ENCODE results near the gene TRAK2. TPM values are rescaled to one million over a fixed set of nuclear protein-coding genes. Genes with fewer than 3 reads are reported as not detected.

TRAK2 gene
- total and polyA plus RNA-seq, 2 of the 8 experiments (the other 6 are each of a cell fraction or from before 2014, with no cell fraction given): 4.5 to 15.7 TPM

- no peaks in the 10 kb centered on the region for H3K79me1 ChIP-seq (ENCODE audit: low read depth, low read length)
- H4K20me1 ChIP-seq (replicated peaks in 1 of 2; ENCODE audit: control insufficient read depth in 1 of 2, insufficient read depth in 2 of 2, low read length in 2 of 2): no peaks in the 10 kb centered on the region
- H3K23ac ChIP-seq (ENCODE audit: insufficient read length): no peak overlapping the region
- no peaks in the 10 kb centered on the region for H3K79me2 ChIP-seq (ENCODE audit: control insufficient read depth in 1 of 2, insufficient read depth in 2 of 2, low read length in 2 of 2)
- H2AK5ac ChIP-seq (ENCODE audit: low read depth, low read length): no peak overlapping the region
- no peaks in the 10 kb centered on the region for H3K23me2 ChIP-seq (ENCODE audit: low read depth, low read length)
- H3K18ac ChIP-seq (ENCODE audit: extremely low read depth, low read length): no peak overlapping the region
- no peak overlapping the region for H3K56ac ChIP-seq (replicated peaks; ENCODE audit: insufficient read length, low read depth, low read length)
- H3K9me3 ChIP-seq (ENCODE audit: insufficient read depth in 2 of 2, low read depth in 1 of 2, low read length in 1 of 2): no peaks in the 10 kb centered on the region
- H3K4ac ChIP-seq (replicated peaks; ENCODE audit: insufficient read length, low read depth, low read length): no peak overlapping the region
- no peak overlapping the region for H3K4me3 ChIP-seq (ENCODE audit: extremely low read depth in 1 of 4, insufficient read depth in 2 of 4, low read depth in 3 of 4, low read length in 4 of 4)
- no peak overlapping the region for H4K5ac ChIP-seq (ENCODE audit: insufficient read length, low read depth, low read length)
- ChIA-PET POLR2A (ENCODE audit: partially characterized antibody) (no interaction called here), CTCF (ENCODE audit: partially characterized antibody) (interaction anchor here (1.0 kb wide), 1 partner anchor 74 kb away, joined by 3 read pairs; no protein-coding TSS in a partner anchor)
- H3K4me1 ChIP-seq (replicated peaks in 1 of 4; ENCODE audit: control insufficient read depth in 3 of 4, insufficient read depth in 4 of 4, low read length in 3 of 4): 0 out of 7 replicates have a peak, but pooled peaks cover 0 to 4% (median 0%) of the 10 kb centered on the region in 4 experiments
- no peak overlapping the region for H4K8ac ChIP-seq (ENCODE audit: extremely low read depth, insufficient read depth, low read length)
- H3K27me3 ChIP-seq (replicated peaks in 1 of 4; ENCODE audit: control insufficient read depth in 3 of 4, extremely low read depth in 1 of 4, insufficient read depth in 3 of 4, low read length in 3 of 4): no peaks in the 10 kb centered on the region
- 0 out of 8 replicates have a peak, but pooled peaks cover 0 to 2% (median 0%) of the 10 kb centered on the region in 4 experiments for H3K36me3 ChIP-seq (ENCODE audit: control insufficient read depth in 2 of 4, insufficient read depth in 4 of 4, low read length in 3 of 4)
- no peak overlapping the region for H2BK5ac ChIP-seq (ENCODE audit: low read depth, low read length)
- H3K4me2 ChIP-seq (ENCODE audit: insufficient read depth in 1 of 2, low read depth in 2 of 2, low read length in 2 of 2): no peak overlapping the region
- no peak overlapping the region for H2BK120ac ChIP-seq (replicated peaks; ENCODE audit: low read depth, low read length)
- H2BK15ac ChIP-seq (ENCODE audit: low read length): no peak overlapping the region
- no peak overlapping the region for H3K27ac ChIP-seq (ENCODE audit: low read depth, low read length)
- DNase-seq (ENCODE audit: low read depth in 1 of 2, low spot score in 2 of 2): no peak
- H2BK20ac ChIP-seq (ENCODE audit: low read length): no peak overlapping the region
- WGBS, 2 experiments (ENCODE audit: extremely low coverage in 1 of 2, insufficient coverage in 1 of 2, insufficient read length in 1 of 2, insufficient replicate concordance in 2 of 2, low coverage in 1 of 2, low lambda C conversion rate in 2 of 2, missing lambda C conversion rate in 1 of 2): 90% methylated on average over 4 of the region's 4 CpGs; no CpG with 5 or more reads in 1 of the 2 experiments
- H2BK12ac ChIP-seq (ENCODE audit: low read depth, low read length): no peak overlapping the region
- no peak overlapping the region for H3K9ac ChIP-seq (replicated peaks in 1 of 4; ENCODE audit: extremely low read depth in 1 of 4, low read depth in 3 of 4, low read length in 3 of 4)
- FAIRE-seq: no peak
- H4K91ac ChIP-seq (replicated peaks; ENCODE audit: insufficient read length, low read length): no peak overlapping the region
- no peak overlapping the region for H2AFZ ChIP-seq (ENCODE audit: low read length)
- H3K14ac ChIP-seq (ENCODE audit: insufficient read length): no peak overlapping the region
- no peak for TF ChIP-seq SIX5 (IDR thresholded peaks at IDR 0.05; ENCODE audit: low read depth, low read length)
- no peak for TF ChIP-seq GABPA (IDR thresholded peaks at IDR 0.05; ENCODE audit: borderline replicate concordance, insufficient read depth, low read length)
- no peak for TF ChIP-seq SP1 (IDR thresholded peaks at IDR 0.05; ENCODE audit: low read depth, low read length)
- no peak for TF ChIP-seq RNF2 (IDR thresholded peaks at IDR 0.05; ENCODE audit: borderline replicate concordance, low read depth, low read length, missing control alignments, poor library complexity, severe bottlenecking)
- no peak for TF ChIP-seq HDAC6 (IDR thresholded peaks at IDR 0.05; ENCODE audit: low read depth, low read length)
- TF ChIP-seq YY1 (IDR thresholded peaks at IDR 0.05; ENCODE audit: low read depth, low read length): no peak
- TF ChIP-seq SIN3A (conservative IDR thresholded peaks at IDR 0.05 in 1 of 2, IDR thresholded peaks at IDR 0.05 in 1 of 2; ENCODE audit: low read depth in 1 of 2, low read length in 2 of 2): no peak
- no peak for TF ChIP-seq KDM4A (IDR thresholded peaks at IDR 0.05; ENCODE audit: low read depth, low read length, severe bottlenecking)
- no peak for TF ChIP-seq TCF12 (IDR thresholded peaks at IDR 0.05; ENCODE audit: low read depth, low read length)
- no peak for TF ChIP-seq RAD21 (IDR thresholded peaks at IDR 0.05 in 1 of 2, conservative IDR thresholded peaks at IDR 0.05 in 1 of 2; ENCODE audit: low read depth in 2 of 2, low read length in 2 of 2)
- TF ChIP-seq ASH2L (IDR thresholded peaks at IDR 0.05; ENCODE audit: low read length): no peak
- no peak for TF ChIP-seq CHD2 (IDR thresholded peaks at IDR 0.05; ENCODE audit: low read length)
- TF ChIP-seq ATF3 (IDR thresholded peaks at IDR 0.05; ENCODE audit: insufficient read depth, low read depth, low read length): no peak
Observed at GRCh38 chr2:201484805-201485204, 33.5 kb upstream of the TRAK2 start.

Data from H1 (cell line).